GM19240 (cell line): ENCODE measurements around the gene SORL1-AS1.
A peak's percentile ranks its signal among the peaks of the same experiment; 100 is the strongest.

Experiments
- DNase-seq: peaks from one replicate; pipeline ENCODE4 v3.0.0; 2011; ENCODE audit warnings: low spot score; ENCODE audit not compliant: insufficient read length

SORL1-AS1 gene

DNA sequence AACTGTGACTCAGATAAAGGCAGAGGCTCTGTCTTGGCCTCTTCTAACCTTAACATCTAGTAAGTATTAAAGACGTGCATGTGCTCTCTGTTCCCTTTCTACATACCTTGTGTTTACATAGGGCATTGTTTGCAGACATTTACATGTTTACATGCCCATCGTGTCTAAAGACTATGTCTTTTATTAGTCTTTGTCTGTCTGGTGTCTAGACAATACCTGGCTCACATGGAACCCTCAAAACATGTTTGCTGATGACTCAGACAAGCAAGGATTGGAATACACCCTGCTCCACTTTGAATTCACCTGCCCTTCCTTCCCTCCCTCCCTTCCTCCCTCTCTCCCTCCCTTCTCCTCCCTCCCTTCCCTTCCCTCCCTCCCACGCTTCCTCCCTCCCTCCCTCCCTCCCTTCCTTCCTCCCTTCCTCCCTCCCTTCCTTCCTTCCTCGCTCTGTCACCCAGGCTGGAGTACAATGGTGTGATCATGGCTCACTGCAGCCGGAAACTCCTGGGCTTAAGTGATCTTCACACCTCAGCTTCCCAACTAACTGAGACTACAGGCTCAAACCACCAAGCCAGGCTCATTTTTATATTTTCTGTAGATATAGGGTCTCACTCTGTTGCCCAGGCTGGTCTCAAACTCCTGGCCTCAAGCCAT is 23.7 kb upstream of the SORL1-AS1 start:
- DNase-seq, result no peak

DNA sequence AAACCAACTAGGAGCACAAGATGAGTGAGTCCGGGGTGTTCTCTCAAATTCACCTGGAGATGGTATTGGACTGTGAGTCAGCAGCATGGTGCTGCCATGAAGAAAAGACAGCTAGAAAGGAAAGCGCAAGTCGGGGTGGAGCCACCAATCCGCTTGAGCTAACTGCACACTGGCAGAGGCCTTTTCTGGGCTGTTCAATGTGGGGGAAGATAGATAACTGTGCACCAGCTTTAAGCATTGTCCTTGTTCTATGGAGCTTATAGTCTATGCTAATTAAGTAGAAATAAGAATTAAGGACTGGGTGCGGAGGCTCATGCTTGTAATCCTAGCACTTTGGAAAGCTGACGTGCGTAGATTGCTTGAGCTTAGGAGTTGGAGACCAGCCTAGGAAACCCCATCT is 21.9 kb upstream of the SORL1-AS1 start:
- no peak for DNase-seq

DNA sequence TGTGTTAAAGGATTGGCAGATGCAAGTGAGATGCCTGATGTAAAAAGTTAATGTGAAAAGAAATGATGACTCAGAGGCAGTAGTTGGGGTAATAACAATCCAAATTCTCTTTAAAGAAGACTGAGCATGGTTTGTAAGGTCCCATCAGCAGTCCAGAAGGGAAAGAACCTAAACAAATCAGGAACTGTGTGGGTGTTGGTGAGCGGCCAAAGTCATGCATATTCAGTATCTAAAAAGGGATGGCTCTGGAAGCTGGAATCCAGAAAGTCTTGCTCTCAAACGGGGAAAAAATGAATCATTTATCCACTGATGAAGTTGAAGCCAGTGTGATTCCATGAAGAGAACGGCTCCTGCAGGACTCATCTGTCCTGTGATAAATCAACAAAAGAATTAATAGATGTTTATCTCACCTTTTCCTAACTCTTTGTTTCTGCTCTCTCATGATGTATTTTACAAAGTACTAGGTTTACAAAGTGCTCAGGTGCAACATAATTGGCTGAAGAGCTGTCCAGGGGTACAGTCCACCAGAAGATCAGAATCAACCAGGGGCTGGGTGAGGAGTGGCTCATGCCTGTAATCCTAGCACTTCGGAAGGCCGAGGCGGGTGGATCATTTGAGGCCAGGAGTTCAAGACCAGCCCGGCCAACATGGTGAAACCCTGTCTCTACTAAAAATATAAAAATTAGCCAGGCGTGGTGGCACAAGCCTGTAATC is 20.5 kb upstream of the SORL1-AS1 start:
- no peak for DNase-seq

DNA sequence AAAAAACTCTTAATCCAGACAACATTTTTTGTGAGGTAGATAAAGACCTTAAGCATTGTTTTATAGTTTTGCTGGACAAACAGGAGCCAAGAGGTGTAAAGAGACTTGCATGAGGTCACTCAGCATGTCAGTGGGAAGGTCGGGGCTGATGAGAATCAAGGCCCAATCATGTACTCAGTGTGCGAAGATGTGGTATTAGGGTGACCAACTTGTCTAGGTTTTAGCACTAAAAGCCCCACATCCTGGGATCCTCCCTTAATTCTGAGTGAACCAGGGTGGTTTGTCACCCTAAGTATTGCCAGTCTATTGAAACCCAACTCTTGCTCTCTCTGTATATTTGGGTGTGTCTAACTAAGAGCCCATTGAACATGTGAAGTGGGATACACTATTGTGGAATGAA is 19.5 kb upstream of the SORL1-AS1 start:
- DNase-seq, result no peak

DNA sequence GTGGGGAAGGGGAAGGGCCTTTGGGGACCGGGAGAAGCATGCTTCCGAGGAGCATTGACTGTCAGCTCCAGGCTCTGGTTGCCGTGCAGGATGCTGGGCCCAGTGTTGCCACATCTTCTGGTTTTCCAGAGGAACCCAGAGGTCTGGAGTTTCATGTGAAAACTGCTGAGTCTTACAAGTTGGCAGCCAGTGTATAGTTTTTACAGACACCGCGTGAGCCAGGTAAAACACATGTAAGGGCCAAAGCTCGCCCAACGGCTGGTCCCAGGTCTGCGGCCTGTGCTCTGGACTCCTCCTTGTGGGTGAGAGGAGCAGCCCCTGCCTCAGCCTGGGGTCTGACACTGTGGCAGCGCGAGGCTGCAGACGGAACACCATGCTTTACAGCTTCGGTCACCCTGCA is 18.4 kb upstream of the SORL1-AS1 start:
- DNase-seq, result no peak

DNA sequence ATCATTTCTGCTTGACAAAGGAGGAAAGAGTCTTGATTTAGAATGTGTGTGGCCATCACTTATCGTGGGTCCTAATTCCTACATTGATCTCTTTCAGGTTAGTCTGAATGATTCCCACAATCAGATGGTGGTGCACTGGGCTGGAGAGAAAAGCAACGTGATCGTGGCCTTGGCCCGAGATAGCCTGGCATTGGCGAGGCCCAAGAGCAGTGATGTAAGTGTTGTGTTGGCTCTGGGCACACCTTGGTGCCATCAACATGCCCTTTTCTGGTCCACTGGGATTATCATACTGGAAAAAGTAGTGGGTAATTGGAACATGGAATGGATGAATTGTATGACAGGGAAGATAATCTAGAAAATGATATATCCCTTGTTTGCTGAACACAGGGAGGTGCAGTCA is 17.1 kb upstream of the SORL1-AS1 start:
- no peak for DNase-seq

DNA sequence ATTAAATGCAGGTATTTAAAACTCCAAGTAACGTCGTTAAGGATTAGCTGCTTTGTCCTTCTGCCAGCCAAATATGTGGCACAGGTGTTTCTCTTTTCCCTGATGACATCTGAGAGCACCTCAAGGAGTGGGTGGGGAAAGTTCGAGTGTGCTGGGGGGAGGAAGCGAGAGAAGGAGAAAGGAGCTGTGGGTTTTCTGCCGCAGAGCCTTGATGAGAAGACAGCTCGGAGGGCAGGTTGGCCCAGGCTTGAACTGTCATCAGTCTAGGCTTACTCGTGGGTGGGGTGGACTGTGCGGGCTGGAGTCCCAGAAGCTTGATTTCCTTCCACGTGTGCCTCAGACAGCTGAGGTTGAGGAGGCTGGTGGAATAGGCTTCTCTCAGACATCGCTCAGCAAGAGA is 15.2 kb upstream of the SORL1-AS1 start:
- DNase-seq, result peak; percentile 65

DNA sequence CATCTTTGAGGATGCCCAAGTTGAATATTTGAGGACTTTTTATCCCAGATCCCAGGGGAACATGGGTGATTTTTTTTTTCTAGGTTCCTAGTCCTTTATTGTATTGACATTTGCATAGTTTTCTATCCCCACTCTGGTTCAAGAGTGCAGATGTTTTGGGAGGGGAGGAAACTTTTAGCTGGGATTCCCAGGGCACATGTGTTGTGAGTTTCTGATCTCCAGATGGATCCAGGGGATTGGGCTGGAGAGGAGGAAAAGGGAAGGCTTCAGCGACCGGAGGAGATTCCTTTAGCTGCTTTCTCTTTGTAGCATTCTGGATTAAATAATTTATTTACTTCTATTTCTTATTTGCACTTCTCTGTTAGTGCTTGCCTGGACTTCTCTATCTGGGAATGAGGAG is 14.7 kb upstream of the SORL1-AS1 start:
- no peak for DNase-seq

DNA sequence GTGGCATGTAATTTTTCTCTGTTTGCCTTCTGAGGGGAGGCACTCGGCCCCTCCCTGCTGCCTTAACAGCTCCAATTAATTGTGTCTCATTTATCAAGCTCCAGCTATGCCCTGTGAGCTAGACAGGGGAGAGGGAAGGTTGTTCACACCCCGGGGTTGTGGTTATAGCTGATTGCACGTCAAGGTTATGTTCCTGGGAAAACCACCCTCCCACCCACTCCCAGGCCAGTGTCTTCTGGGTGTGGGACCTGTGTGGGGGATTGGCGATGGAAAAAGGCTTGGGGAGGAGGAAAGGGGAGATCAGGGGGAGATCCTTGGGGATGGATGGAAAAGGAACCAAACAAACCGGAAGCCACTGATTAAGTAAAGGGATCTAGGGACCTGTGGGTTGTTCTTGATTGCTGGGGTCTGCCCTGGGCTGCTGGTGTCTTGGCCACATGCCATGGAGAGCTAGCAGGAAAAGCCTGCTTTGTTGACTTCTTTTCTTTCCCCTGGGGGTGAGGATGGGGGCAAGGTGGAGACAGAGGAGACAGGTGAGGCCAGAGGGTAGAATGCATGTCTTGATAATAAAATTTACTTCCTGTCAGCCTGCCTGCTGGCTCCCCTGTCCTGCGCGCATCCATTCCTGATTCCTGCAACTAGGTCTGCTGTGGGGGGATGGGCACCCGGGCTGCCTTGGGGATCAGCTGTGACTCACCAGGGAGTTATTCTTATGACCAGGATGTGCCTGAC is 13.5 kb upstream of the SORL1-AS1 start:
- DNase-seq, result no peak

DNA sequence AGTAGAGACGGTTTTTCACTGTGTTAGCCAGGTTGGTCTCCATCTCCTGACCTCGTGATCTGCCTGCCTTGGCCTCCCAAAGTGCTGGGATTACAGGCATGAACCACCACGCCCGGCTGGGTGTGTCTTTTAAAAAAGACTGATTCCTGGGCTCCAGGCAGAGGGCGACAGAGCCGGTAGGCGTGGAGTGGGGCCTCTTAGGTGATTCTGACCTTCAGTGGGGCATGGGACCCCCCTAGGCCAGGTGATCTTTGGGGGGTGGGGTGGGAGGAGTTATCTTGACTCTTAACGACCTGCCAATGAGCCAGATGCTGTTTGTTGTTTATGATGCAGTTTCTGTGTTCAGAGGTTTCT is 12.9 kb upstream of the SORL1-AS1 start:
- no peak for DNase-seq

DNA sequence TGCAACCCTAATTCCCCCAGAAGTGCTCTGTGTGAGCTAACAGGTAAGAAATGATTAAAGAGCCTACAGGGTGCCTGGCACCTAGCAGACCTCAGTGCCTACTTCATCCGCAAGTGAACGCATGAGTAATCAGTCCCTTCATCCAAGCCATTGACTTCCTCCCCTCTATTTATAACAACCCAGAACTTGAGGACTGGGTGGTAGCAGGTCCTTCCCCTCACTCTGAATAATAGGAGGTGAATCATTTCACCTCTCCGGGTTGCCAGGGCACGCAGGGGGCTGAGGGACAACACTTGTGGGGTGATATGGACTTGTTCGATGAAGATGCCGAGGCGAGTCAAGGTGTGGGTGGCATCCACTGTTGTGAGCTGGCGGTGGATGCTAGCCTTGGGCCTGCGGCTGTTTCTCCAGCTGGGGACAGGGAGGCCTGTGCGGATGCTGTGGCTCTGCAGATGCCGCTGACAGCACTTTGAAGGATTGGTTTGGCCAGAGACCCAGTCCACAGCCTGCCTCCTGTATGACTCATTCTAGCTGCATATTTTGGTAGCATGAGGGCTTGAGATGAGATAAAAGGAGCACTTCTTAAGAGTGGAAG is 11.7 kb upstream of the SORL1-AS1 start:
- no peak for DNase-seq

DNA sequence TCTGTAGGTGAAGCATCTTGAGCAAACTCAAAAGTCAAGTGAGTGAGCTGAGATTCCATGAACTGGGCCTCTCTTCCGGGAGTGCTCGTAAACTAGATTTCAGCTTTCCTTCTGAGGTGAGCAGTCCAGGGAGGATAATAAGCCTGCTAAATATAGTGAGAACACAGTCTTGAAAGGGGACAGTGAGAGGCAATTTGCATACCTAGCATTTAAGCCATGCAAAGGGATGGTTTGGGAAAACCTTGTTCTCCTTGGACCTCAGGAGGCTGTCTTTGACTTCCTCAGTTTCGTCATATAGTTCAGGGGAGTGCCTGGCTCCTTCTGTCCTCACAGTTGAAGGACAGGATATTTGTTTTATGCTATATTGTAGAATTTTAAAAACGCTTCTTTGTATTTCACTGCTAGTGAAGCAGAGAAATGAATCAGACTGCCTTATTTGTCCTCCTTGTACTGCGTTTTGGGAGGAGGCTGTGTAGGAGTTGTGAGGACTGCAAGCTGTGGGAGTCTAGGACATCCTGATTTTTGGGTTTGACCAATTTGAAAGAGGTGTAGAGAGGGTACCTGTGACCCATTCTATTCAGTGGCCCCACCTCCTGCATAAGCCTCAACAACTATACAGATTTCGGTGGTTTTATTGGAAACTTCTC is 11.0 kb upstream of the SORL1-AS1 start:
- no peak for DNase-seq

DNA sequence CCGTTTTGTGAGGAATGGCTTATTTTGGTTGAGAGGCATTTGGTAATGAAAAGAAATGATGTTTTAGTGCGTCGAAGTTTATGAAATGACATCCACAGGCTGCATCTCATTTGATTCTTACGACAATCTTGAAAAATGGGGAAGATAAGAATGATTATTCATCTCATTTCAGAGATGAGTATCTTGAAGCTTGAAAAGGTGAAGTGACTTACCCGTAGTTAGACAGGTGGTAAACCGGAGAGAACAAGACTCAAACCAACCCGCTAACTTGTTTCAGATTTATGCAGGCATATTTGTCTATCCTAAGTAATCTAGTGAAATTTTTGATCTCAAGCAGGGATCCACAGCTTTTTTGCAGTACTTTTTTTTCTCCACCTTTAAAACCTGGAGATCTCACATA is 9.1 kb upstream of the SORL1-AS1 start:
- DNase-seq, result no peak

DNA sequence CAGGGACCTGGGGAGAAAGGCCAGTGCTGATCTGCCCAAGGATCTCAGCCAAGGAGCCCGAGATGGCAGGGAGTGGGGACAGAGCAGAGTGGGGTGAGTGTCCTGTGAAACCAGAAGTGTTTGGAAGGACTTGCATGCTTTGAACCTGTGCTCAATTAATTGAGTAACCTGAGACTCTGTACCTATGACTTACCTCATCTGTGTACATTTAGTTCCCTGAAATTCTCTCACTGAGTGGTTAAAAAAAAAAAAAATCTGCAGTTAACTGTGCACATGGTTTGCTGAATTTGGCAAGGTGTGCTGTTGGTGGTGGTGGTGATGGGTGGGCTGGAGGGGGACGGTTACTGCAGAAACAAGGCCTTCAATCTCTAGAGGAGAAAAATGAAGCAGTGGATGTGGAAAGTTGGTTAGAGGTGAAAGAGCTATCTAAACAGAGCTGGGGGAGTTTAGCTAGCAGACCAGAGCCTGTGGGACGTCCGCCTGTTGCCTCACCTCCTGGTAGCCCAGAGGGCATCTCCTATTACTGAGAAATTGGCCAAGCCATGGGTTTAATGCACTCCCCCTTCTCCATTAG is 8.3 kb upstream of the SORL1-AS1 start:
- DNase-seq, result no peak

DNA sequence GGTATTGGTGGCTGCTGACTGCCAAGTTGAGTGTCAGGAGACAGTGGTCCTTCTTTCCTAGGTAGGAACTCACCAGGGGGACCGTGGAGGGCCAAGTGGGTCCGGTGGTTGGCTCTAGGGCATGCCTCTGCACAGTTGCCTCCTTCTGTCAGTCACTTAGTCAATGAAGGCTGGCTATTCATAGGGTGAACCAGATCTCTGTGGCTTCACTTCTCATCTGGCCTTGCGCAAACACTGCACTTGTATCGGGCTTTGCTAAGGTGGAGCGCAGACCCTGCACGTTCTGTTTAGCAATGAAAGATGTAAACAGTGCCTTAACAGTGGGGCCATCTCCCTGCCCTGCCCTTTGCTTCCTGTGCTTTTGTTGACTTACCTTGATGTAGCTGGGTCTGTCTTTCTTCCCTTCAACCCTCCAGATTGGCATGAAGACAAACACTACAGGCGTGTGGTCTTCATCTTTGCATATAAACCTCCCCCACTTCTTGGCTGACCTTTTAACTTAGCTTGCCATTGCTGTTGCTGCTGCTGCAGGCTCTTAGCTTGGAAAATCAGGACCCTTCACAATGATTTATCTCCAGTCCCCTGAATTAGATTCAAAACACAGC is 6.7 kb upstream of the SORL1-AS1 start:
- no peak for DNase-seq

DNA sequence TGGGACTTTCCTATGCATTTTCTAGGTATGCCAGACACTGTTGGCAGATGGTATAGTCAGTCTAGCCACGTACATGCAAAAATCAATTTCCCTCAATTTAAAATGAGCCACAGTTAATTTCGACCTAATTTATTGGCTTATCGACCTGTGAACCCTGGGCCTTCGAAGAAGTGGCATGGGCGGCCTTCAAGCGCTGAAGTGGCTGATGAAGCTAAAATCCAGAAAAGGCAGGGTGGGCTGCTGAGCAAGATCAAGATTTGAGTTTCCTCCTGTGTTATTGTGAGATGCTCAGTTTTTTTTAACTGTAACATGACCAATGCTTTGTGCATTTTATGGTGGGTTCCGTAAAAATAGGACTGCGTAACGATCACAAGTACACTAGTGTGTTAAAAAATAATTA is 5.8 kb upstream of the SORL1-AS1 start:
- DNase-seq, result no peak

DNA sequence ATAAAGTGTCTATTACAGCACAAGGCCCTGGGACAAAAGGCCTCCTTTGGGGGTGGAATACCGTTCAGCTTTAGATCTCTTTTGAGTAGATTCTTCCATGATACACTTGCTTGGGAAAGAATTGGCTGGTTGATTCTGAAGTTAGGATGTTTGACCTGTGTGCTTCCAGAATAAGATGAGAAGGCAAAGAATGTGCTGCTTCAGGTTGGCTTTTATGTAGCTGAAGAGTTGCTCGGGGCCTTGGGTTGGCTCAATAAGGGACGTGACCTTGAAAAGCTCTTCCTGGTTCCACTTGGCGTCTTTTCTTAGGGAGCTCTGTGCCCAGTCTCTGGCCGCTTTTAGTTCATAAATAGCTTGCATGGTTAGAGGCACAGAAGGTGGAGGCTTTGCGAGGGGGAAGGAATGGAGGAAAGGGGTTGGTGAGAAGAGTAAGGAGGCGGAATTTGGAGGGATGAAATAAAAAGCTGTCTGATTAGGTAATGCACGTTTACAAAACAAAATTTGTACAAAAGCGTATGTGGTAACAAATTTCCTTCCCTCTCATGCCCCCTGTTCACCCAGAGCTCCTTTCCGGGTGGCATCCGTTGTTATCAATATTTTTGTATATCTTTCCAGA is 4.2 kb upstream of the SORL1-AS1 start:
- no peak for DNase-seq

DNA sequence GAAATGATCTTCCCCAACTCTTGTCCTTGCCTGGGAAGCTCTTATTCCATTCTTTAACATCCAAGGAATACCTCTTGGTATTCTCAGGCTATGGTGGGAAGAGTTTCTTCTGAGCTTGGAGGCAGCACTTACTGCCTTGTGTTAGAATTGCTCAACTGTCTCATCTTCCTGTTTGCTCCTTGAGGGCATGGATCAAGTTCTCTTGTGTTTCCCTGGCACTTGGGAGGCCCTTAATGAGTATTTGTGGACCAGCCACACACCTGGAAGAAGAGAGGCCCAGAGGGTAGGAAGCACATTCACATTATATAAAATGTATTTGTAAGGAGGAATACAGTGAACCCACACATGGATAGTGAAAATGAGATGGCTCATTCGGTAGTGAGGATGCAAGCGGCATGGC is 3.4 kb upstream of the SORL1-AS1 start:
- DNase-seq, result no peak

DNA sequence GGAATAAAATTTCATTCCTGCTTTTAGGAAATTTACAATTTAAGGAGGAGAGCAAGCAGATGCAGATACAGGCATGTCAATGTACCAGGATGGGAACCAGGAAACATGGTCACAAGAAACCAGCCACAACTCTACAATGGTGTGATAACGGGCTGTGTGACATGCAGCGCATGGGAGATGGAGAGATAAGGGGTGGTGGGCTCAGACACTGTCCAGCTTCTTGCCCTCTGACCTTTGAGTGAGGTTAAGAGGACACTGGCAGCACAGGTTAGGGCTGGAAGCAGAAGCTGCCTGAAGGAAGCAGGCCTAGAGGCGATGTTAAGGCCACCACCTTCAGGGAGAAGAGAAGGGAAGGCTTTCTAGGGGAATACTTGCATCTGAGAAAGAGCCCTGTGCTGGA is 2.3 kb upstream of the SORL1-AS1 start:
- no peak for DNase-seq

DNA sequence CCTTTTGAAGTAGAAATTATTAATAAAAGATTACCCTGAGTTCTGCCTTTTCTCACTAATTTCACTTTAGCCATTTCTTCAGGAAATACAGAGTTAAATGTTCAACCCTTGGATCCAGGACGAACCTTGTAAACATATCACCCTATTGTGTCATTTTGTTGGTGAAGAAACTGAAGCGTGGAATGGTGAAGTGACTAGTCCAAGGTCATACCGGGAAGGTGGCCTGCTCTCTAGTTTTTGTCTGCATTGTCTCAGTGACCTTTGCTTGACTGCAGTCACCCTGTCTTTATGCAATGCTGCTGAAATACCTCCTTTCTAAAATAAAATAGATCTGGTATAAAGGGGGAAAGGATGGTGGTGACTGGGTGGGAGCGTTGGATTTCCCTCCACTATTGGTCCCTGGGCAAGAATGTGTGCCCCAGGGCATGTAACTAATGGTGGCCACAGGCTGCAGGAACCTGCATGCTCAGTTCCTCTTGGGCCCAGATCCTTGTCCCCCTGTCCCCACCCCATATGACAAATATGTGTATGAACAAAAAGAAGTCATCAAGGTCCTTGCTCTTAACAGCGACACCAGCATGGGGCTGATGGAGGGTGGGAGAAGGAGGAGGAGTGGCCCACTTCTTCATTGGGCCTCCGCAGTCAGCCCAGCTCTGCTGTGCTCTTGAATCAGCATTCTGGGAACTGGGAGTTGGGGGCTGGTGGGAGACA is 977 bp upstream of the SORL1-AS1 start:
- DNase-seq, result no peak
